KG1 (cell line): ENCODE measurements around the gene ARID1B.

ENCODE experiments used
- DNase-seq: peaks from one replicate; lab custom pipeline; 2025; lab: John Stamatoyannopoulos, UW

Gene ARID1B

DNA sequence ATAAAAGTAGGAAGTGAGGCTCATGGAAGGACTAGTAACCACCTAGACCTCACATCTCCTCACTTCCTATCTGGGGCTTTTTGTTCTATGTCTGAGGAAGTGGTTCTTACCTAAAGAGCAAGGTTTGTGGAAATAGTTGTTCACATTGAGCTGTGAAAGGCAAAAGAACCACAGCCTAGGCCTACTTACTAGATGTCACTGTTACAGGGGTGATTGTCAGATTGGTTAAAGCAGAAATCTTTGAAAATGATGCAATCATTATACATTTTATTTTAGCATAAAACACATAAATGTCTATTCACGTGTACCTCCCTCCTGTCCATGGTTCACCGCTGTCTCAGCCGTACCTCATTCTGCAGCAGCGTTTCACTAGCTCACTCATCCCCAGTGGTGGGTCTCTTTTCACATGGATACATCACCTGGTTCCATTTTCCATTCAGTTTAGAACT is 277.4 kb downstream of the ARID1B start:
- DNase-seq = no peak

DNA sequence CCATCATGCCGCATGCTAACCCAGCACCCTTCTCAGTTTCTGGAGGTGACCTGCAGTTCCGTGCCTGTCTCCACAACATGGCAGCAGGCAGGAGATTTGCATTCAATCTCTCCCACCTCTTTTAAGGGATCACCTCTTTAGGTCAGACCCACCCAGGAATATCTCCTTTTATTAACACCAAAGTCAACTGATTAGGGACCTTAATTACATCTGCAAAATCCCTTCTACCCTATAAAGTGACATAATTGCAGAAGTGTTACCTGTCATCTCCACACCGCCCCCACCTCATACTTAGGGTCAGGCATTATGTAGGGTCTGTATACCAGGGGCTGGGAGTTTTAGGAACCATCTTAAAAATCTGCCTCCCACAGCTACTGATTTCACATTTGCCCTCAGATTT is 278.7 kb downstream of the ARID1B start:
- DNase-seq = no peak

GRCh38 chr6:157056275-157056674 is 279.1 kb downstream of the ARID1B start:
- DNase-seq = no peak

- DNase-seq = no peak
Observed at GRCh38 chr6:157058574-157058973, 281.4 kb downstream of the ARID1B start.

DNA sequence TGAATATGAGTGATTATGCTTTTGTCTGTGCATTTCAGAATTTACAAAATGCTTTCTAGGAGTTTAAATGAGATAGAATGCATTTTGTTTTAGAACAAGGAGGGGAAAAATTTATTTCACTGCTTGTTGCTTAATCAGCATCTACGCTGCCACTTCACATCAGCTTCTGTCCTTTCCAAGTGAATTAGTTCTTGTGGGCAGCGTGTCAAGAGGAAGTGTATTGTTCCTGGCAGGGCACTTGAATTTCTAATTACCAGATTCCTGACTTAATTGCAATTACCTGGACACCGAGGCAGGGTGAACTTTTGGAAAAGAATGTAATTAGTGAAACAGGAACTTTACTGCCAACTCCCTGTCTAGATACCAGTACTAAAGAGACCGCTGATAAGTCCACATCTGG is 282.6 kb downstream of the ARID1B start:
- DNase-seq = no peak

DNA sequence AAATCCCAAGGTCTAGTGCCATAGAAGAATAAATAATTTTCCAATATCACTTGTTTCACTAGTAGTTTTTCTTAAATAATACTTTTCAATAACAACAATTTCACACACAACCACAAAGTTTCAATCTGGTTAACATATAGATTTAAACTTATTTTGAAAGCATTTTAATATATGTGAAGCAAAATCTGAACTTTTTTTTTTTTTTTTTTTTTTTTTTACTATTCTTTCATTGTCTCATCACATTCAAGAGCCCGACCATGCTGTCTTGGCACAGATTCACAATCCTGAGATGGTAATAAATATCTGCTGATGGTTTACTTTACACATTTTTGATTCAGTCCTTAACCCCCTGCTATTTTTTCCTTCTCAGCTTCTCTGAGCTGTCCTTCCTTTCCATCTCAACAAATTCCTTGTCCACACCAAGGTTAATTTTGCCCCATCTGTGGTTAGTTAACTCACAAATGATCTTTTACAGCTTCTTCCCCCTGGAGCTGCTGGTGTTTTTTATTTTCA is 283.3 kb downstream of the ARID1B start:
- DNase-seq = no peak

DNA sequence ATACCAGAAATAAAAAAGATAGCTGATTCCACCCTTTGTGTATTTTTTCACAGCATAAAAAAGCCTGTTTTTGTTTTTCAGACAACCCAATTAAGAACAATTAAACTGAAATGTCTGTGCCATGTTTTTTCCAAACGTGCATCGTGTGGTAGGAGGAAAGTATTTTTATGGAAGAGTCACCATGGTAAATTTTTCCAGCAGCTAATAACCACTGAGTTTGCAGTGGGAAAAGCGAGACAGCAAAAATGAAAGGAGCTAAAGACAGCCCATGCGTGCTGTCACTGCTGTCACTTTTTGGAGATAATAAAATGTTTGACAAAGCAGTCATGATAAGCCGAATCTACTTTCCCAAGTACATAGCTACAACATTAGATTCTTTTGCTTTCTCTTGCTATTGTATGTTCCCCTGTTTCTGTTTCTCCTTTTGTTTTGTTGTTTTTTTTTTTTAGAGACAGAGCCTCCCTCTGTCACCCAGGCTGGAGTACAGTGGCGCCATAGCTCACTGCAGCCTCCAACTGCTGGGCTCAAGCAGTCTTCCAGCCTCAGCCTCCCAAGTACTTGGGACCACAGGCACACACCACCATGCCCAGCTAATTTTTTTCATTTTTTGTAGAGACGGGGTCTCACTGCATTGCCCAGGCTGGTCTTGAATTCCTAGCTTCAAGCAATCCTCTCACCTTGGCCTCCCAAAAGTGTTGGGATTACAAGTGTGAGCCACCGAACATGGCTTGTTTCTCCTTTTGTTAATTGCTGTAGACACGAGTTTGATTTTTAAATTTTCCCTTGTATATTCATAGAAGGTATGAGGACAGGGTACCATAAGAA is 284.8 kb downstream of the ARID1B start:
- no peak for DNase-seq

DNA sequence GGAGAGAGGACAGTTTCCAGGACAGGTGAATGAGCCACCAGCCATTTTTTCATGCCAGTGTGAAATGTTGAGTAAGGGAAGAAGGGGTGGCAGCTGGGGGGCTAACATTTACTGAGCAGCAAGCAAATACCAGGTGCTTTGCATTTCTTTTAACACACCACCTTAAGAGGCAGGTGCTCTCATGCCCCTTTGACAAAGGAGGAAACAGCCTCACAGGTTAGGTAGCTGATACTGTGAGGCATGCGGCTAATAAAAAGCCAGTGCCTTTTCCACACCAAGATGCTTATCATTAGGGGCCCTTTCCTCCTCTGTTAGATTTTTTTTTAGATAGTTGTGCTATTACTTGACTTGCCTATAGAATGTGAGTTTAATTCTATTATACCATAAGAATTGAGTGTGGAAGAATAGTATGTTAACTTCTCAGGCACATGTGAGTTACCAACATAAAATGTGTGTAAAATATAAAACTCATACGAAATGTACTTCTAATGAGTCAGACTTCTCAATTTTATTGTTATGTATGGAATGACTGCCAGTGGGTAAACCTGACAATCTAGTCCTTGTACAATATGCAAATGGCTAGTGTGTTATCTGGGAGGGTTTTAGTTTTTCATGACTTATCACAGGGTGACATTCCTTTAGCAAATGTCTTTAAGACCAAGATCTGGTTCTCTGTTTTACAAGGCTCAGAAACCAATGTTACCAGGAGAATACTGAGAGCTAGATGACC is 286.2 kb downstream of the ARID1B start:
- no peak for DNase-seq

- no peak for DNase-seq
Observed at GRCh38 chr6:157063923-157064322, 286.7 kb downstream of the ARID1B start.

GRCh38 chr6:157064502-157064901 is 287.3 kb downstream of the ARID1B start:
- DNase-seq = no peak

DNA sequence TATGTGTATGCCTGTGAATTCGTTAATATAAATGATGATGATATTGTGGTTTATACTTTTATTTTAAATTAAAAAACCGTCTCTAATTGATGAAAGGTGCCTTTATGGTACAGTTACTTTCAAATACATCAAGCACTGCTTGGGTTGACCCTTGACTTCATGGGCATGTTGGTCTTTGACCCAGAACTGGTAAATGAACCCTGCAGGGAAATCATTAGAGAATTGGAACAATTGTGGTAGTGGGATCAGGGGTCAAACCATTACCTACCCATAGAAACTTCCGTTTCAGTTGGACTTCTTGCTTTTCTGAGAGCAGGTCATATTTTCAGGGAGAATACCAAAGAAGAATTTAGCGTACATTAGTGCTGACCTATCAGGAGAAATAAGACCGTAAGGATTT is 288.2 kb downstream of the ARID1B start:
- no peak for DNase-seq

DNA sequence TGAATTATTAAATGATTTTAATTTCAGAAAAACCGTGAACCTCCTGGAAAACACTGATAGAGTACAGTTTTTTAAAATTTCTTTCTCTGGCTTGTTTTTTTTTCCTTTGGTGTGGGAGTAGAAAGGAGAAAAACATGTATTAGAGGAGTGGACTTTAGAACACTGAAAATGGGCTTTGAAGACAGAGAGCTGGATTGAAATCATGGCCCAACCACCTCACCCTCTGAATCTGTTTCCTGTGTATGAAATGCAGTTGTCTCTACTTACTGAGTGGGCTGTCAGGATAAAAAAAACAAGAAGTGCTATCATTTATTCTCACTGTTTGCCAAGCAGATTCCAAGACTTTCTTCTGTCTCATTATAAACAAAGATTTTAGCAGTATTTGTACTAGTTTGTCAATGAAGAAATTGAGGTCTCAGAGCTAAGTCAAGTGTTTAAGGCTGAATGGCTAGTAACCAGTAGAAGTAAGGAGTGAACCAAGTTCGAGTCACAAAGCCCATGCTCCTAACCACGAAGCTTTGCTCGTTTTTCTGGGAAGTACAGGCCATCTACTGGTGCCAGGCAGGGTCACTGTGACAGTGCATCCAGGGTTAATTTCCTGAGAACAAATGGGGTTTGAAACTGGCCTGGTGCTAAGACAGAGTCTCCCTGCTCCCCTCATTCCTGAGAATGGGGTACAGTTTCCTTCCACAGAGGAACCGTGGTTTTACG is 289.8 kb downstream of the ARID1B start:
- DNase-seq = no peak

DNA sequence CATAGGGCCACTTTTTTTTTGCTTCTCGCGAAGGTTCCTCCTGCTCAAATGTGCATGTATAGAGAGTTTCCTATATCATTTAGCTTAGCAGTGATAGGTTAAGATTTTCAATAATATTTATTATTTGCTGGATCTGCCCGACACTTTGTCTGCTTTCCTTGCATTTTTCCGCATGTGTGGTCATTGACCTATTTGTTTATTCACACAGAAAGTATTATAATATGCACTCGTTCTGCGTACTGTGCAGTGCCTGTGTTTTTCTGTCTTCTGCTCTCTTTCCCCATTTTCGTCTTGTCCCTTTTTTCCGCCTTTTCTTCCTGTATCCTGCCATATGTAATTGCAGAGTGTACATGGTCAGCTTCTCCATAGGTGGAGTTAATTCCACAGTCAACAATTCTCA is 290.3 kb downstream of the ARID1B start:
- DNase-seq = no peak

GRCh38 chr6:157068691-157069324 is 291.6 kb downstream of the ARID1B start:
- DNase-seq = no peak

DNA sequence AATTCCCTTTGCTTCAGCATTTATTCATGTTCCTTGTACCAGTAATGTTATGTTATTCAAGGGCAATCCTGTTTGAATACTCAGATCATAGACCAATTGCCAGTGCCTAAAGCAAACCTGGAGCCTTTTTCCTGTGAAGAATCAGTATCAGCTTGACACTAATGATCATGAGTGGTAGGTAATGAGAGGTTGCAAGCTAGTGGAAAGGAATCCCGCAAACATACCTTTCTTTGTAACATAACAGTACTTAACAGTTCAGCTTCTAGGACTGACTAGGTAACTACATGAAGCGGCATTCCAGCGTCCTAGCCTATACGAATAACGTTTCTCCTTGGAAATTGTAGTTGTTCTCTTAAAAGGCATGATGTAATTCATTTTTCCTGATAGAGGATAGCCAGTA is 292.4 kb downstream of the ARID1B start:
- DNase-seq = no peak

DNA sequence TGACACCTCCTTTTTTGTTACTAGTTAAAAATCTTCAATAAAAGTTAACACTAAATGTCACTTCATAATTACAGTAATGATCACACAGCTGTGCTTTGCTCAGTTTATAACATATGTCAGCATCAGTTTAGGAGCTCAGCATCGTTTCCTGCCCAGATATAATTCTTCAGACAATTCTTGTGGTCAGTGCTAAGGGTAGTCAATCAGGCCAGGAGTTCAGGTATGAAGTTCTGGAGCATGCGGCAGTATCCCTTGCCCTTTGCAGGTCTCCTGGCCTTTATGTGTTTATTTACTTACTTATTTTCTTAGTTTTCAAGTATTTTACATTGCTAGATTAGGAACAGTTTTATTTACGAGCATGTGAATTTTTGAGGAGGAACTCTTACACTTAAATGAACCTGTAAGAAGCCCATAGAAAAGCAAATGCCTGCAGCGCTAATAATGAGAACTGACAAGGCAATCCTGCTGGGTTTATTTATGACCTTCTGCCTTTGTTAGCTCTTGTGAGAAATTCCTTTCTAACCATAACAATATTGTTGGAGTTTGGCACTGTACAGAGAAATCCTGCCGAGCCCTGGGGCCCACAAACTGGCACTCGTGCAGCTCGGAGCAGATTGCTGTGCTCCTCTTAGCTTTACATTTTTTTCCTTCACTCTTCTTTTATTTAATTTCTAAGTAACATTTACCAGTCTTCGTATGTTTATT is 293.4 kb downstream of the ARID1B start:
- DNase-seq = no peak

- no peak for DNase-seq
Observed at GRCh38 chr6:157072128-157072527, 294.9 kb downstream of the ARID1B start.

GRCh38 chr6:157073596-157073995 is 296.4 kb downstream of the ARID1B start:
- no peak for DNase-seq

DNA sequence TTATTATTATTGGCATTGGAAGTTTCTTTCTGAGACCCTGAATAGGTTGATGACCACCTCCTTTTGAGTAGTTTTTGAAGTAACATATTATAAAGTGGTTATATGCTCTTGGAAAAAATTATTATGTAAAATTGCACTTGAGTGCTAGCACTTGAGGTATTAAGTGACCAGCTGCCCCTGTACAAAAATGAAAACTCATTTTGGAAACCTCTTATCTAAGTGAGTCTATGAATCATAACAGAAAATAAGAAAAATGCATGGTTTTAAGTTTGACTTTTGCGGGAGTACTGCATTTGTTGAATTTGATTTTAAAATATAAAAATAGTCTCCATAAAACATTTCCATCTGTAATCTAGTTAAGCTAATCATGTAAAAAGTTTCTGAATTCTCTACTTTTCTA is 297.8 kb downstream of the ARID1B start:
- no peak for DNase-seq

- no peak for DNase-seq
Observed at GRCh38 chr6:157075549-157076450, 298.6 kb downstream of the ARID1B start.
